Smooth muscle cell (in vitro differentiated cells): Measurements from ENCODE around the gene SPECC1. TPM values are rescaled to one million over a fixed set of nuclear protein-coding genes. Genes with fewer than 3 reads are reported as not detected.
"Not testable (repeated sequence)": the region's sequence is repeated elsewhere in the genome, so short reads cannot be mapped to it uniquely, and the experiment has no call there.

ENCODE experiments used
- DNase-seq: peaks from one replicate; lab custom pipeline; 2025; ENCODE audit not compliant: unreplicated experiment; lab: John Stamatoyannopoulos, UW
- H2AFZ ChIP-seq: fragments of 200-600 bp; sonication (generic); 2 replicates; pipeline ENCODE4 v1.6.0; 2016; ENCODE audit warnings: antibody characterized with exemption, low read depth, mild to moderate bottlenecking
- H3F3A ChIP-seq: fragments of 200-600 bp; sonication (generic); 2 replicates; pipeline ENCODE4 v1.6.0; 2017; ENCODE audit warnings: antibody characterized with exemption, low read depth
- H3K27ac ChIP-seq: fragments of 200-600 bp; sonication (generic); 2 replicates; pipeline ENCODE4 v1.5.1; 2016; ENCODE audit warnings: low read depth, mild to moderate bottlenecking
- H3K27me3 ChIP-seq: fragments of 200-600 bp; sonication (generic); 2 replicates; pipeline ENCODE4 v1.6.1; 2016; ENCODE audit warnings: low read depth, mild to moderate bottlenecking
- H3K36me3 ChIP-seq: fragments of 200-600 bp; sonication (generic); 2 replicates; pipeline ENCODE4 v1.5.1; 2016; ENCODE audit warnings: low read depth
- H3K4me1 ChIP-seq: fragments of 200-600 bp; sonication (generic); 2 replicates; pipeline ENCODE4 v1.5.1; 2016; ENCODE audit warnings: low read depth
- H3K4me2 ChIP-seq: fragments of 200-600 bp; sonication (generic); 2 replicates; pipeline ENCODE4 v1.6.0; 2016; ENCODE audit warnings: mild to moderate bottlenecking
- H3K4me3 ChIP-seq: fragments of 200-600 bp; sonication (generic); 2 replicates; pipeline ENCODE4 v1.5.1; 2016; ENCODE audit warnings: mild to moderate bottlenecking
- H3K79me2 ChIP-seq: fragments of 200-600 bp; sonication (generic); 2 replicates; pipeline ENCODE4 v1.6.0; 2016; ENCODE audit warnings: low read depth, mild to moderate bottlenecking
- H3K9ac ChIP-seq: fragments of 200-600 bp; sonication (generic); 2 replicates; pipeline ENCODE4 v1.6.0; 2016; ENCODE audit warnings: low read depth
- H3K9me3 ChIP-seq: fragments of 200-600 bp; sonication (generic); replicated peaks from 2 replicates; pipeline ENCODE4 v1.5.1; 2016; ENCODE audit warnings: low read depth
- H4K20me1 ChIP-seq: fragments of 200-600 bp; sonication (generic); 2 replicates; pipeline ENCODE4 v1.6.0; 2016; ENCODE audit warnings: low read depth
- WGBS: methylation state at CpG from one replicate; pipeline ENCODE4 v1.1.7; 2016; ENCODE audit warnings: low lambda C conversion rate; 5-methylcytosine and 5-hydroxymethylcytosine counted together
- polyA plus RNA-seq: library from polyadenylated mRNA; unstranded; fragments of >200 nt; fragmentation: Nextera tagmentation; extraction: Ambion mirVana; gene quantifications from 2 replicates; pipeline ENCODE4 v1.2.1, GENCODE V29; 2016
- total RNA-seq: library from RNA; depleted of rRNA; stranded (reverse); fragments of >200 nt; gene quantifications from 2 replicates; pipeline ENCODE4 v1.2.3, GENCODE V29; 2014
- TF ChIP-seq, protein P1 (sequence below): fragments of 200-600 bp; sonication (generic); IDR thresholded peaks from 2 replicates; pipeline ENCODE4 v1.5.1; 2017; ENCODE audit warnings: borderline replicate concordance, mild to moderate bottlenecking, antibody characterized with exemption; ENCODE audit not compliant: insufficient read depth, poor library complexity, severe bottlenecking

The SPECC1 gene
- total and polyA plus RNA-seq, 2 experiments from 2014 or later, result 20.0 to 72.0 TPM

DNA sequence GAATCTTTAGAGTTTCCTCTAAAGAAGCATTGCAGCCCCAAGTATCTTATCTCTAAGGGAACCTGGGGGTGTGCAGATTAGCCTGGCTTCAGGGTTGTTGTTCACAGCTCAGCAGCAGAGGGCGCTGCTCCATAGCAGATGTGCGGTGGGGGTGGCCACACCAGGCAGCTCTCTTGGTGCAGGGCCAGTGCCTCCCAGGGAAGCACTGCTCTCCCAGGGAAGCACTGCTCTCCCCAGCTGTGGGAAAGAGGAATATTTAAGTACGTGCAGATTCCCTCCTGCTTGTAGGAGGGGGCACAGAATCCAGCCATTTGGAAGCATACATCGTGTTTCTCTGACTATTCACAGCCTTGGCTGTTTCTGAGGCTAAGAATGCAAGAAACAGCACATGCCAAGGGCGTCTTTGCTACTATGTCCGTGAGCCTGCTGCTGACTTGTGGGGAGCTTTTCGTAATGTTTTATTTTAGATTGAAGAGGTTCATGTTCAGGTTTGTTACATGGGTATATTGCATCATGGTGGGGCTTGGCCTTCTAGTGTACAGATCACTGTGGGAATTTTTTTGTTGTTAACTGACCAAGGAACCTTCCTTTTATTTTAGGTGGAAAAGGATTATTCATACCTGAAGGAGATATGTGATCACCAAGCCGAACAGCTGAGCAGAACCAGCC is 217.8 kb downstream of the SPECC1 start:
- H3K36me3 ChIP-seq, result no peaks in the 10 kb centered on the region
- no peak overlapping the region for H3K4me3 ChIP-seq
- no peaks in the 10 kb centered on the region for H3K27me3 ChIP-seq
- H3K27ac ChIP-seq, result no peak overlapping the region
- H3K4me1 ChIP-seq, result no peaks in the 10 kb centered on the region
- peak; percentile 47 for DNase-seq
- TF ChIP-seq, protein P1, sequence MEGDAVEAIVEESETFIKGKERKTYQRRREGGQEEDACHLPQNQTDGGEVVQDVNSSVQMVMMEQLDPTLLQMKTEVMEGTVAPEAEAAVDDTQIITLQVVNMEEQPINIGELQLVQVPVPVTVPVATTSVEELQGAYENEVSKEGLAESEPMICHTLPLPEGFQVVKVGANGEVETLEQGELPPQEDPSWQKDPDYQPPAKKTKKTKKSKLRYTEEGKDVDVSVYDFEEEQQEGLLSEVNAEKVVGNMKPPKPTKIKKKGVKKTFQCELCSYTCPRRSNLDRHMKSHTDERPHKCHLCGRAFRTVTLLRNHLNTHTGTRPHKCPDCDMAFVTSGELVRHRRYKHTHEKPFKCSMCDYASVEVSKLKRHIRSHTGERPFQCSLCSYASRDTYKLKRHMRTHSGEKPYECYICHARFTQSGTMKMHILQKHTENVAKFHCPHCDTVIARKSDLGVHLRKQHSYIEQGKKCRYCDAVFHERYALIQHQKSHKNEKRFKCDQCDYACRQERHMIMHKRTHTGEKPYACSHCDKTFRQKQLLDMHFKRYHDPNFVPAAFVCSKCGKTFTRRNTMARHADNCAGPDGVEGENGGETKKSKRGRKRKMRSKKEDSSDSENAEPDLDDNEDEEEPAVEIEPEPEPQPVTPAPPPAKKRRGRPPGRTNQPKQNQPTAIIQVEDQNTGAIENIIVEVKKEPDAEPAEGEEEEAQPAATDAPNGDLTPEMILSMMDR, result peak; percentile 89
- no peaks in the 10 kb centered on the region for H3K9me3 ChIP-seq
- peak overlapping the region; percentile 46 for H3K4me2 ChIP-seq
- peaks cover 26% of the 10 kb centered on the region for H3K79me2 ChIP-seq
- H2AFZ ChIP-seq, result no peak overlapping the region
- 49% methylated on average over 8 of the region's 8 CpGs for WGBS
- H3F3A ChIP-seq, result peaks cover 13% of the 10 kb centered on the region
- H3K9ac ChIP-seq, result no peak overlapping the region
- H4K20me1 ChIP-seq, result no peaks in the 10 kb centered on the region

DNA sequence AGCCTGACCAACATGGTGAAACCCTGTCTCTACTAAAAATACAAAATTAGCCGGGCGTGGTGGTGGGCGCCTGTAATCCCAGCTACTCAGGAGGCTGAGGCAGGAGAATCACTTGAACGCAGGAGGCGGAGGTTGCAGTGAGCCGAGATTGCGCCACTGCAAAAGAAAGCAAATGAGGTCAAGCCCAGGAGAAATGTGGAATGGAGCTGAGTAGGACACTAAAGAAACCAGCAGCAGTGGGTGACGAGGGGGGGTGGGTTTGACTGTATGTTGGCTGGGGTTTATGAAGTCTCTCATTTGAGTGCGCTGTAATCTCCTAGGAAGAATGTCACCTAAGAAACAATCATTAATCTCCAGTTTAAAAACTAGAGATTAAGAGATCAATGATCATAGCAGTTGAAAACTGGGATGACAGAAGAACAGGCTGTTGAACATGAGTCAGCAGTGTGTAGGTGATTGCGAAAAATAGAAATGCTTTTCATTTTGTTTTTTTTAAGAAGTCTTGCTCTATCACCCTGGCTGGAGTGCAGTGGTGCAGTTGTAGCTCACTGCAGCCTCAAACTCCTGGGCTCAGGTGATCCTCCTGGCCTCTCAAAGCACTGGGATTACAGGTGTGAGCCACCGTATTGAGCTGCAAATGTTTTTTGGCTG is 218.7 kb downstream of the SPECC1 start:
- 89% methylated on average over 11 of the region's 11 CpGs for WGBS

DNA sequence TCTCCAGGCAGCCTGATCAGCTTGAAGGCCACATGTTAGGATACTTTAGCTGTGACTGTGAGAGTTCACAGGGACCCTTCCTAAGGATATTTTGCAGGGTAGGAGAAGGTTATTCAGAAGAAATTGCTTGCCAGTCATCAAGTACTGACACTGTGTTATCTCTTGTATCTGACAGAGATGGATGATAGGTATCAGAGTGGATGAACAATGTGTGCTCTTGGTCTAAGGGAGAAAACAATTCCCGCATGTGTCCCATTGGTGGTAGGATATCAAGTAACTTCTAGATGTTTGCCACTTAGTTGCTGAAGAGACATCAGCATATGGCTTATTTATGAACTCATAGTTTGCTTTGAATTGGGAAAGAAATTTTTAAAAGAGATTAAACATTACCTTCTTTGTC is 219.3 kb downstream of the SPECC1 start:
- 100% methylated on average over 1 of the region's 1 CpG for WGBS
- DNase-seq, result no peak
- Histone ChIP-seq H3F3A (peaks cover 12% of the 10 kb centered on the region), H3K27me3 (no peaks in the 10 kb centered on the region), H3K4me1 (no peaks in the 10 kb centered on the region), H3K27ac (peak overlapping the region; percentile 10), H4K20me1 (no peaks in the 10 kb centered on the region), H2AFZ (no peak overlapping the region), H3K36me3 (no peaks in the 10 kb centered on the region), H3K9ac (no peak overlapping the region), H3K79me2 (peaks cover 11% of the 10 kb centered on the region), H3K9me3 (no peaks in the 10 kb centered on the region), H3K4me2 (no peak overlapping the region), H3K4me3 (no peak overlapping the region)
- TF ChIP-seq, protein P1, result no peak

More for the DNA sequence above, 218.7 kb downstream of the SPECC1 start:
- Histone ChIP-seq H3K79me2 (peaks cover 17% of the 10 kb centered on the region), H3F3A (peaks cover 13% of the 10 kb centered on the region), H3K27ac (peak overlapping the region; percentile 10)
- not testable (repeated sequence) for H2AFZ ChIP-seq, H3K36me3 ChIP-seq, H3K27me3 ChIP-seq, H3K9me3 ChIP-seq, H3K4me2 ChIP-seq, H3K9ac ChIP-seq, DNase-seq, H3K4me3 ChIP-seq, H3K4me1 ChIP-seq, H4K20me1 ChIP-seq

DNA sequence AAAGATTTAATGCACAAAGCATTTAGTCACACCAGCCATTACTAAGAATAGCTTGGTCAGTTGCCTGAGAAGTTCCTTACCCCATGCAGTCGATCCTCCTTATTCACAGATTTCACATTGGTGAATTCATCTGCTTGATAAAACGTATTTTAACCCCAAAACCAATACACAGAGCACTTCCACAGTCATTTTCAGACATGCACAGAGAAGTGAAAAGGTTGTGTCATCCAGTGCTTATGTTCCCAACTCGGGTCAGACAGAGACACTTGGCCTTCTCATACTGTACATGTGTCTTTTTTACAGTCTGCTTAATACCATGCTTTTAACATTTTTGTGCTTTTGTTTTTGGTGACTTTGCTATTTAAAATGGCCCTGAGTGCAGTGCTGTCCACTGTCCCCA is 219.7 kb downstream of the SPECC1 start:
- DNase-seq, result no peak
- TF ChIP-seq, protein P1, result no peak
- Histone ChIP-seq H3F3A (peaks cover 7% of the 10 kb centered on the region), H2AFZ (no peak overlapping the region), H3K9ac (no peak overlapping the region), H3K4me2 (no peak overlapping the region), H3K9me3 (no peaks in the 10 kb centered on the region), H3K36me3 (no peaks in the 10 kb centered on the region), H3K27ac (no peak overlapping the region), H3K79me2 (peaks cover 6% of the 10 kb centered on the region), H3K4me1 (no peaks in the 10 kb centered on the region), H3K27me3 (no peaks in the 10 kb centered on the region), H3K4me3 (no peak overlapping the region), H4K20me1 (no peaks in the 10 kb centered on the region)
- WGBS, result 93% methylated on average over 3 of the region's 3 CpGs
